Rectal smooth muscle tissue (tissue), 1 donor: Measurements from ENCODE around the gene CCL8.

ENCODE experiments used
- H3K27ac ChIP-seq: one replicate; pipeline ENCODE4 v1.7.0; 2013; ENCODE audit warnings: low read depth, low read length, inconsistent platforms
- H3K27me3 ChIP-seq: one replicate; pipeline ENCODE4 v1.7.0; 2013; ENCODE audit warnings: low read length; ENCODE audit not compliant: control insufficient read depth, insufficient read depth
- H3K36me3 ChIP-seq: one replicate; pipeline ENCODE4 v1.7.0; 2013; ENCODE audit warnings: low read length; ENCODE audit not compliant: control insufficient read depth, insufficient read depth
- H3K4me1 ChIP-seq: one replicate; pipeline ENCODE4 v1.7.0; 2013; ENCODE audit warnings: low read length; ENCODE audit not compliant: control insufficient read depth, insufficient read depth
- H3K4me3 ChIP-seq: one replicate; pipeline ENCODE4 v1.7.0; 2013; ENCODE audit warnings: low read length
- H3K9ac ChIP-seq: one replicate; pipeline ENCODE4 v1.7.0; 2013; ENCODE audit warnings: low read length

CCL8 gene

GRCh38 chr17:34370376-34370996, 51.3 kb downstream of the CCL8 start:
- Histone ChIP-seq H3K27ac (no peak overlapping the region), H3K36me3 (no peaks in the 10 kb centered on the region), H3K9ac (no peak overlapping the region), H3K27me3 (no peaks in the 10 kb centered on the region), H3K4me3 (no peak overlapping the region), H3K4me1 (no peaks in the 10 kb centered on the region)

- Histone ChIP-seq H3K4me1 (no peaks in the 10 kb centered on the region), H3K9ac (no peak overlapping the region), H3K36me3 (no peaks in the 10 kb centered on the region), H3K27ac (no peak overlapping the region), H3K4me3 (no peak overlapping the region), H3K27me3 (no peaks in the 10 kb centered on the region)
Observed at GRCh38 chr17:34370997-34371395, 51.8 kb downstream of the CCL8 start.
